HG03025 (cell line): ENCODE data around the gene HMOX2.

Source experiments
- ATAC-seq: cut with Tn5 transposase; IDR thresholded peaks from one replicate; pipeline ENCODE4 v1.9.1; 2021; ENCODE audit warnings: mild to moderate bottlenecking, moderate library complexity; ENCODE audit not compliant: unreplicated experiment, low FRiP score

The HMOX2 gene

GRCh38 chr16:4544473-4544872 is 68.3 kb downstream of the HMOX2 start:
- ATAC-seq, result no peak

- ATAC-seq, result no peak
Observed at GRCh38 chr16:4548124-4548523, 71.9 kb downstream of the HMOX2 start.

GRCh38 chr16:4550591-4550990 is 74.4 kb downstream of the HMOX2 start:
- no peak for ATAC-seq

DNA sequence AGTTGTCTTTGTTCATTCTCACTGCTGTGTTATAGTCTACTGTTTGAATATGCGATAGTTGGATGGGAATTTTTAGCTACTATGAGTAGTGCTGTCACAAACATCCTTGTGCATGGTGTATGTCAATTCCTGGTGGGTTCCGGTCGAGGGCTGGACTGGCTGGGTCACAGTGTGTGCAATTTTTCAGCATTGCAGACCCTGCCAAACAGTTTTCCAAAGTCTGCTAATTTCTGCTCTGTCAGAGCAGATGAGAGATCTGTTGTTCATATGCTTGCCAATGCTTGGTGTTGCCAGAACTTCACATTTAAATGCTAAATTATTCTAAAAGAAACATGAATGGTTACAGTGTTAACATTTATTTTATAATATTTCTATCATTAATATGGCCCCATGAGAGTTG is 76.3 kb downstream of the HMOX2 start:
- ATAC-seq, result no peak

GRCh38 chr16:4556112-4556511 is 79.9 kb downstream of the HMOX2 start, which contains the start of gene C16orf96:
C16orf96 (plus strand) TSS chr16:4556340; CDS start chr16:4556490, 150 bp downstream.
- no peak for ATAC-seq

DNA sequence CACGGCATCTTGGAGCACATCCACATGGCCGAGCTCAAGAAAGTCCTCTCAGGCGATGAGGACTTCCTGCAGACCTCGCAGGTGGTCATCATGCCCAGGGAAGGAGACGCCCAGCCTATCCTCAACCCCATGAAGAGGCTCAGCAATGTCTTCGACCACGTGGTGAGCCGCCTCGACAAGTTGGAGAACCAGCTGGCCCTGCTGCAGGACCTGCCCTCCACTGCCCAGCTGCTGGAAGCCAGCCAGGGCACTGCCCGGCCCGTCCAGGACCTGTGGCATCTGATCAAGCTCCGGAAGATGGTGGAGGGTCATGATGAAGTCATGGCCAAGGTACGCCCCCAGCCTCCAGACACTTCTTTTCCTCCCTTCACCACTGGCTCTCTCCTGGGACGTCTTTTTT is 80.4 kb downstream of the HMOX2 start:
- ATAC-seq, result no peak

DNA sequence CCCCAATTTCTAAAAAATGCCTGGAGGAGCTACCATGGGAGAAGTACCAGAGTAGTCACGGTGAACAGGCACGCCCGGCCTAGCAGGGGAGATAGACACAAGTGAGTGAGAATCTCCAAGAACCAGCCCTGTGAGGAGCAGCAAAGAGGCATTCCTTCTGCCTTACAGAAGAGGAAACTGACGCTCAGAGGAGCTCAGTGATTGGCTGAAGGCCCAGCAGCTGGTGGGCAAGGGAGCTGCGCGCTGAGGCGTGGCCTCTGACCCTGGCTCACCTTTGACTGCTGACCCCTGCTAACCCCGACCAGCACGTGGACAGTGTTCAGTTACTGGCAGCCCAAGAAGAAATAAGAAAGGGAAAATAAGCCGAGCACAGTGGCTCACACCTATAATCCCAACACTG is 81.8 kb downstream of the HMOX2 start:
- no peak for ATAC-seq
